Measurements from ENCODE around the gene FBXW5.

Gene FBXW5

GRCh38 chr9:136955202-136955942, 10.8 kb upstream of the FBXW5 start:
- in situ Hi-C loops (cut with HindIII; ENCODE audit: low pct_unique_long_range_greater_than_20kb, low sequenced_read_pairs): no loop called here
- TF ChIP-seq JUND (IDR thresholded peaks at IDR 0.05; ENCODE audit: low read depth): no peak
- no peak for DNase-seq (ENCODE audit: low read depth in 1 of 2, low spot score in 1 of 2)

DNA sequence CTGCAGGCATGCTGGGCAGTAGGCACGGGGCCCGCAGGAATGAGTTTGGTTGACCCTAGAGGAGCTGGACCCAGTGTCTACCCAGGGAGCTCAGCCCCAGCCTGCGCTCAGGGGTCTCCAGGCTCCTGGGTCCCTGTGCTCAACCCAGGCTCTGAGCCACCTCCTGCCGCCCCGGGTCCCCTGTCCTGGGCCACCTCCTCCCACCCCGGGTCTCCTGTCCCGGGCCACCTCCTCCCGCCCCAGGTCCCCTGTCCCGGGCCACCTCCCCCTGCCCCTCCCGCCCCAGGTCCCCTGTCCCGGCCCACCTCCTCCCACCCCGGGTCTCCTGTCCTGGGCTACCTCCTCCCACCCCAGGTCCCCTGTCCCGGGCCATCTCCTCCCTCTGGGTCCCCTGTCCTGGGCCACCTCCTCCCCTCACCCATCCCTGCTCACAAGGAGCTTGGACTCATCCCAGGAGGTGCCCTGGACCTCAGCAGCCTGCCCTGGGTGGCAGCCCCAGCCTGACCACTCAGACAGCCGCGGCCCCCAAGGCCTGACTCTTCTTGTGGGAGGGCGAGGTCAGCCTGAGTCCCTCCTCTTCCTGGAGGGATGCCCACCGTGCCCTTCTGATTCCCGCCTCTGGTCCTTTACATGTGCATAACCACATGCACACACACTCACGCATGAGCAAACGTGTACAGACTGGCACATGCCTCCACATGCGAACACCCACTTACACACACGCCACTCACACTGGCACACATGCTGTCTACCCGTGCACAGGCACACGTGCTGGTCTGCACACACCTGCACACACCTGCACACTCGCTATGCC, 9.9 kb upstream of the FBXW5 start:
- TF ChIP-seq JUND (IDR thresholded peaks at IDR 0.05; ENCODE audit: low read depth): no peak
- in situ Hi-C loops (cut with HindIII; ENCODE audit: low pct_unique_long_range_greater_than_20kb, low sequenced_read_pairs): no loop called here
- DNase-seq (ENCODE audit: low read depth in 1 of 2, low spot score in 1 of 2): no peak

- no peak for TF ChIP-seq JUND (IDR thresholded peaks at IDR 0.05; ENCODE audit: low read depth)
Measured at GRCh38 chr9:136953771-136954269, 9.3 kb upstream of the FBXW5 start.

GRCh38 chr9:136952876-136953770, 8.6 kb upstream of the FBXW5 start:
- no peak for DNase-seq (ENCODE audit: low read depth in 1 of 2, low spot score in 1 of 2)
- TF ChIP-seq JUND (IDR thresholded peaks at IDR 0.05; ENCODE audit: low read depth): no peak
- in situ Hi-C loops (cut with HindIII; ENCODE audit: low pct_unique_long_range_greater_than_20kb, low sequenced_read_pairs): no loop called here

More at GRCh38 chr9:136953771-136954269, 9.3 kb upstream of the FBXW5 start:
- DNase-seq (ENCODE audit: low read depth in 1 of 2, low spot score in 1 of 2): no peak
- in situ Hi-C loops (cut with HindIII; ENCODE audit: low pct_unique_long_range_greater_than_20kb, low sequenced_read_pairs): no loop called here

- DNase-seq (ENCODE audit: low read depth in 1 of 2, low spot score in 1 of 2): no peak
- no peak for TF ChIP-seq JUND (IDR thresholded peaks at IDR 0.05; ENCODE audit: low read depth)
- in situ Hi-C loops (cut with HindIII; ENCODE audit: low pct_unique_long_range_greater_than_20kb, low sequenced_read_pairs): no loop called here
Measured at GRCh38 chr9:136952321-136952850, 7.8 kb upstream of the FBXW5 start.

DNA sequence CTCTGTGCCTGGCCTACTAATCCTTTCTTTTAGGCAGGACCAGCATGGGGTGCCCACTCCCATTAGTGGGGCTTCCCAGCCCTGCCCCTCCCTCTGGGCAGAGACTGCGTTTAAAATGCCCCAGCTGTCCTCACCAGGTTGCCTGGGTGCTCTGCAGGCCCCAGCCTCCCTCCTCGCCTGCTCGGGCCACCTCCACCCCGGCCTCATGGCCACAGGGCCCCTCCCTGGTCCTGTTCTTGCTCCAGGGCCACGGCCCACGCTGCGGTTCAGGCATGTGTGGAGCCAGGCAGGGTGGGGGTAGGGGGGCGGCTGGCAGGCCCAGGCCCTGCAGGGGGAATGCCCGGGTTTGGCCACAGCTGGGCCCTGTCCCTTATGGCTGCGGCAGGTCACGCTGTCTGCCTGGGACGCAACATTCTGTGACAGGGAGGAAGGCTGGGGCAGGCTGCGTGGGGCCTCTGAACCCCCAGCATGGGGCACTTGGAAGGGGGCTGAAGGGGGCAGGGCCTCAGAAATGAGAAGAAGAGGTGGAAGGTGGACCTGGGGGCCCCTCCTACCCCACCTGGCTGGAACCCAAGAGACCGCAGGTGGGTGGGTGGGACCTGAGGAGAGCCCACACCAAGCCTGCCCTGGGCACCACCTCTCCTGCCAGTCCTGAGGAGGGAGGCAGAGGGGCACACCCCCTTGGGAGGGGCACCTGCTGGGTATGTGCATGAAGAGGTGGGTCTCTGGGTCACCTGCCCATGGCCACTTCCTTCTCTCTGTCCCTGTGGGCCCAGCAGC, 7.2 kb upstream of the FBXW5 start, which contains the start of gene LCN12:
LCN12 (plus strand) TSS at position 733 of the 780 bp plus-strand sequence. CDS start 55 bp downstream, outside the sequence.
- in situ Hi-C loops (cut with HindIII; ENCODE audit: low pct_unique_long_range_greater_than_20kb, low sequenced_read_pairs): no loop called here
- no peak for DNase-seq (ENCODE audit: low read depth in 1 of 2, low spot score in 1 of 2)
- no peak for TF ChIP-seq JUND (IDR thresholded peaks at IDR 0.05; ENCODE audit: low read depth)

- DNase-seq (ENCODE audit: low read depth in 1 of 2, low spot score in 1 of 2): peak in 1 of 2 experiments; percentile 61
- TF ChIP-seq JUND (IDR thresholded peaks at IDR 0.05; ENCODE audit: low read depth): no peak
- in situ Hi-C loops (cut with HindIII; ENCODE audit: low pct_unique_long_range_greater_than_20kb, low sequenced_read_pairs): no loop called here
Measured at GRCh38 chr9:136950656-136951276, 6.2 kb upstream of the FBXW5 start.

DNA sequence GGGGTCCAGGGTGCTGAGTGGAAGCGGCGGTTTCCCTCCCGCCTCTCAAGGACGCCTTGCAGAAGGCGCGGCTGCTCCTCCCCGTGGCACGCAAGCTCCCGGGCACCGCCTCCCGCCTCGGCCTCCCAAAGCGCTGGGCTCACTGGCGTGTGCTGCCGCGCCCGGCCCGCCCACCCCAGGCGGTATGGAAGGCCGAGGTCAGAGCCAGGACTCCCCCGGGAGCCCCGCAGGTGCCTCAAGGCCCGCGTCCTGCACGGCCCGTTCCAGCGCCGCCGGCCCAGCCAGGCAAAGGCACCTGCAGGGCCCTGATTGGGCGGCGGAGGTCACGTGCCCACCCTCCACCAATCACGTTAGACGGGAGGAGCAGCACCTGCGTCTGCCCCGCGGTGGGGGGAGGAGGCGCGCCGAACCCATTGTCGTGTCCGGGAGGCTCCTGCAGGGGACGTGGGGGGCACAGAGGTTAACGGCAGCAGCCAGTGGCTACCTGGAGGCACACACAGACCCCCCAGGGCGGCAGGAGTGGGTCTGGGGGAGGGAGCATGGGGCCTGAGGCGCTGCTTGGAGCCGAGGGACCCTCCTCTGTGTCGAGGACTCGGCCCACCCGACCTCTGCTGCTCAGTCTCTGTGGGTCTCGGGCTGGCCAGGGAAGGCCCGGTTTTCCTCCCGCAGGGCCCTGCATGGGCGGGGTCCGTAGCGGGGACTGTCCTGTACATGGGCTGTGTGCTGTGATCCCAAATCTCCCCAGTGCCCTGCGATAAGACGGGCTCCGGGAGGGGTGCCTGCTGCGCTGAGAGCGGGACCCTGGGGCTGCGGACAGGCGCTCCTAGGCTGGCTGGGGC, 5.5 kb upstream of the FBXW5 start:
- no peak for TF ChIP-seq JUND (IDR thresholded peaks at IDR 0.05; ENCODE audit: low read depth)
- peak; percentile 99 to 100 for DNase-seq (ENCODE audit: low read depth in 1 of 2, low spot score in 1 of 2)
- in situ Hi-C loops (cut with HindIII; ENCODE audit: low pct_unique_long_range_greater_than_20kb, low sequenced_read_pairs): no loop called here

GRCh38 chr9:136949239-136949816, 4.8 kb upstream of the FBXW5 start:
- TF ChIP-seq JUND (IDR thresholded peaks at IDR 0.05; ENCODE audit: low read depth): no peak
- in situ Hi-C loops (cut with HindIII; ENCODE audit: low pct_unique_long_range_greater_than_20kb, low sequenced_read_pairs): no loop called here
- no peak for DNase-seq (ENCODE audit: low read depth in 1 of 2, low spot score in 1 of 2)

- peak in 1 of 2 experiments; percentile 61 for DNase-seq (ENCODE audit: low read depth in 1 of 2, low spot score in 1 of 2)
- no peak for TF ChIP-seq JUND (IDR thresholded peaks at IDR 0.05; ENCODE audit: low read depth)
- in situ Hi-C loops (cut with HindIII; ENCODE audit: low pct_unique_long_range_greater_than_20kb, low sequenced_read_pairs): no loop called here
Measured at GRCh38 chr9:136947955-136948510, 3.5 kb upstream of the FBXW5 start.

Data from T47D (cell line).